ENCODE measurements around the gene PRICKLE2.

The PRICKLE2 gene

GRCh38 chr3:64125561-64125960 lies 99.7 kb downstream of the PRICKLE2 start:
- no peak for DNase-seq

- no peak for DNase-seq
Observed at GRCh38 chr3:64123931-64124330, 101.3 kb downstream of the PRICKLE2 start.

GRCh38 chr3:64122476-64122875 lies 102.8 kb downstream of the PRICKLE2 start:
- DNase-seq: no peak

- no peak for DNase-seq
Observed at GRCh38 chr3:64121750-64122311, 103.4 kb downstream of the PRICKLE2 start.

GRCh38 chr3:64120876-64121275 lies 104.4 kb downstream of the PRICKLE2 start:
- DNase-seq: no peak

- no peak for DNase-seq
Observed at GRCh38 chr3:64117483-64117882, 107.8 kb downstream of the PRICKLE2 start.

- no peak for DNase-seq
Observed at GRCh38 chr3:64114651-64115050, 110.6 kb downstream of the PRICKLE2 start.

- DNase-seq: no peak
Observed at GRCh38 chr3:64111872-64112271, 113.4 kb downstream of the PRICKLE2 start.

GRCh38 chr3:64111083-64111482 lies 114.2 kb downstream of the PRICKLE2 start:
- DNase-seq: no peak

- DNase-seq: no peak
Observed at GRCh38 chr3:64110071-64110470, 115.2 kb downstream of the PRICKLE2 start.

GRCh38 chr3:64109438-64109837 lies 115.8 kb downstream of the PRICKLE2 start:
- DNase-seq: no peak

GRCh38 chr3:64108784-64109317 lies 116.4 kb downstream of the PRICKLE2 start:
- DNase-seq: no peak

- DNase-seq: no peak
Observed at GRCh38 chr3:64108231-64108630, 117.0 kb downstream of the PRICKLE2 start.

GRCh38 chr3:64107190-64107589 lies 118.1 kb downstream of the PRICKLE2 start:
- DNase-seq: no peak

- no peak for DNase-seq
Observed at GRCh38 chr3:64105816-64106215, 119.5 kb downstream of the PRICKLE2 start.

- DNase-seq: no peak
Observed at GRCh38 chr3:64104691-64105111, 120.6 kb downstream of the PRICKLE2 start.

- DNase-seq: no peak
Observed at GRCh38 chr3:64104006-64104405, 121.3 kb downstream of the PRICKLE2 start.

GRCh38 chr3:64103131-64103530 lies 122.1 kb downstream of the PRICKLE2 start:
- DNase-seq: no peak

- no peak for DNase-seq
Observed at GRCh38 chr3:64102147-64102546, 123.1 kb downstream of the PRICKLE2 start.

GRCh38 chr3:64099316-64099715 lies 126.0 kb downstream of the PRICKLE2 start:
- no peak for DNase-seq

GRCh38 chr3:64098670-64099069 lies 126.6 kb downstream of the PRICKLE2 start:
- DNase-seq: no peak

- no peak for DNase-seq
Observed at GRCh38 chr3:64097920-64098319, 127.3 kb downstream of the PRICKLE2 start.

- DNase-seq: no peak
Observed at GRCh38 chr3:64095802-64096201, 129.5 kb downstream of the PRICKLE2 start.

GRCh38 chr3:64094713-64095079 lies 130.6 kb downstream of the PRICKLE2 start:
- DNase-seq: no peak
